Fibroblast of lung (primary cell): Measurements from ENCODE around the gene CHRNA1. TPM values are rescaled to one million over a fixed set of nuclear protein-coding genes. Genes with fewer than 3 reads are reported as not detected.
"Not testable (repeated sequence)": the region's sequence is repeated elsewhere in the genome, so short reads cannot be mapped to it uniquely, and the experiment has no call there.

Source experiments
- DNase-seq, 2 donors: peaks; one replicate each; pipeline versions ENCODE4 v3.0.0 to v3.0.0-alpha.2; 2010; ENCODE audit warnings: low read depth in 2 of 2
- H2AFZ ChIP-seq: 2 replicates; pipeline ENCODE4 v1.5.1; 2012; ENCODE audit warnings: low read length, control low read depth, inconsistent platforms
- H3K27ac ChIP-seq: 2 replicates; pipeline ENCODE4 v1.5.1; 2011; ENCODE audit warnings: low read length, control low read depth; ENCODE audit not compliant: insufficient read depth
- H3K27me3 ChIP-seq: 2 replicates; pipeline ENCODE4 v1.5.1; 2011; ENCODE audit warnings: mild to moderate bottlenecking, low read length; ENCODE audit not compliant: control insufficient read depth, insufficient read depth
- H3K36me3 ChIP-seq: 2 replicates; pipeline ENCODE4 v1.5.1; 2011; ENCODE audit warnings: low read length; ENCODE audit not compliant: control insufficient read depth, insufficient read depth
- H3K4me1 ChIP-seq: 2 replicates; pipeline ENCODE4 v1.5.1; 2011; ENCODE audit warnings: low read length; ENCODE audit not compliant: control insufficient read depth, insufficient read depth; ENCODE audit errors: extremely low read depth
- H3K4me2 ChIP-seq: 2 replicates; pipeline ENCODE4 v1.5.1; 2011; ENCODE audit warnings: low read length, control low read depth; ENCODE audit not compliant: insufficient read depth; ENCODE audit errors: extremely low read depth
- H3K4me3 ChIP-seq, 4 experiments: fragments of 200-600 bp in 1 of 4; sonication (generic) in 1 of 4; replicated peaks in 1 of 4; 2 replicates each; pipeline ENCODE4 v1.5.1; 2011 to 2016; ENCODE audit warnings: low read length in 4 of 4, low read depth in 3 of 4, mild to moderate bottlenecking in 3 of 4, control low read depth in 2 of 4, inconsistent platforms in 1 of 4, mixed read lengths in 1 of 4; ENCODE audit not compliant: insufficient read depth in 1 of 4; ENCODE audit errors: control extremely low read depth in 1 of 4
- H3K79me2 ChIP-seq: 2 replicates; pipeline ENCODE4 v1.5.1; 2012; ENCODE audit warnings: mild to moderate bottlenecking, low read length, inconsistent platforms; ENCODE audit not compliant: control insufficient read depth, insufficient read depth
- H3K9ac ChIP-seq: 2 replicates; pipeline ENCODE4 v1.5.1; 2011; ENCODE audit warnings: mild to moderate bottlenecking, low read length, control low read depth; ENCODE audit not compliant: insufficient read depth
- H3K9me3 ChIP-seq: 2 replicates; pipeline ENCODE4 v1.5.1; 2012; ENCODE audit warnings: low read depth, low read length; ENCODE audit not compliant: control insufficient read depth, insufficient read depth
- H4K20me1 ChIP-seq: 2 replicates; pipeline ENCODE4 v1.5.1; 2011; ENCODE audit warnings: low read length; ENCODE audit not compliant: control insufficient read depth, insufficient read depth; ENCODE audit errors: extremely low read depth
- EZH2 ChIP-seq: IDR thresholded peaks from 2 replicates; pipeline ENCODE4 v1.5.1; 2012; ENCODE audit warnings: low read length, control low read depth, mild to moderate bottlenecking; ENCODE audit errors: missing control alignments
- polyA plus RNA-seq, 2 donors: library from polyadenylated mRNA; depleted of rRNA in 1 of 2; stranded (reverse) in 1 of 2; unstranded in 1 of 2; fragments of >200 nt; gene quantifications; 2 replicates each; pipeline ENCODE4 v1.2.1, GENCODE V29; 2011 to 2012; ENCODE audit warnings: missing spikeins in 1 of 2
- total RNA-seq: library from RNA; depleted of rRNA; stranded (reverse); fragments of >200 nt; gene quantifications from 2 replicates; pipeline ENCODE4 v1.2.1, GENCODE V29; 2014
- TF ChIP-seq, protein P1 (sequence below), 2 donors: IDR thresholded peaks in 1 of 2; conservative IDR thresholded peaks in 1 of 2; 1 replicate in 1 of 2; 2 replicates in 1 of 2; pipeline ENCODE4 v1.5.1; 2011 to 2012; ENCODE audit warnings: low read length in 2 of 2, control low read depth in 1 of 2, inconsistent platforms in 1 of 2, low read depth in 1 of 2, mild to moderate bottlenecking in 1 of 2

Gene CHRNA1
- total and polyA plus RNA-seq, 2 donors (not counting 1 experiment from before 2014, with no cell fraction given): 0.33 to 1.1 TPM

DNA sequence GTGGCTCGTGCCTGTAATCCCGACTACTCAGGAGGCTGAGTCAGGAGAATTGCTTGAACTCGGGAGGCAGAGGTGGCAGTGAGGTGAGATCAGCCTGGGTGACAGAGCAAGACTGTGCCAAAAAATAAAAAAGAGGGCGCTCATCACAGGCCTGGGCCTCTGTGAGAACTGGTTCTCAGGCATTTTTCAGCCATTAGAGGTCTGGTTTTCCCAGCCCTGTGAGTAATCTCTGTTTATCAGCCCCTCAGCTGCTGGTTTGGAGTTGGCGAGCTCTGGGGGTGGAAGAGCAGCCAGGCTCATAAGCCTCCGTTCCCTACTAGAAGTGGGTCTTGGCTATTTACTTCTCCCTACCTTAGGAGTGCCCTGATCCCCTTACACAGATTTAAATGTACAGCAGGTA is 53.1 kb downstream of the CHRNA1 start:
- no peak overlapping the region for H3K9ac ChIP-seq
- H3K27ac ChIP-seq: no peak overlapping the region
- H3K79me2 ChIP-seq: no peaks in the 10 kb centered on the region
- H3K27me3 ChIP-seq: no peaks in the 10 kb centered on the region
- TF ChIP-seq, protein P1, sequence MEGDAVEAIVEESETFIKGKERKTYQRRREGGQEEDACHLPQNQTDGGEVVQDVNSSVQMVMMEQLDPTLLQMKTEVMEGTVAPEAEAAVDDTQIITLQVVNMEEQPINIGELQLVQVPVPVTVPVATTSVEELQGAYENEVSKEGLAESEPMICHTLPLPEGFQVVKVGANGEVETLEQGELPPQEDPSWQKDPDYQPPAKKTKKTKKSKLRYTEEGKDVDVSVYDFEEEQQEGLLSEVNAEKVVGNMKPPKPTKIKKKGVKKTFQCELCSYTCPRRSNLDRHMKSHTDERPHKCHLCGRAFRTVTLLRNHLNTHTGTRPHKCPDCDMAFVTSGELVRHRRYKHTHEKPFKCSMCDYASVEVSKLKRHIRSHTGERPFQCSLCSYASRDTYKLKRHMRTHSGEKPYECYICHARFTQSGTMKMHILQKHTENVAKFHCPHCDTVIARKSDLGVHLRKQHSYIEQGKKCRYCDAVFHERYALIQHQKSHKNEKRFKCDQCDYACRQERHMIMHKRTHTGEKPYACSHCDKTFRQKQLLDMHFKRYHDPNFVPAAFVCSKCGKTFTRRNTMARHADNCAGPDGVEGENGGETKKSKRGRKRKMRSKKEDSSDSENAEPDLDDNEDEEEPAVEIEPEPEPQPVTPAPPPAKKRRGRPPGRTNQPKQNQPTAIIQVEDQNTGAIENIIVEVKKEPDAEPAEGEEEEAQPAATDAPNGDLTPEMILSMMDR (conservative IDR thresholded peaks at IDR 0.05 in 1 of 2, IDR thresholded peaks at IDR 0.05 in 1 of 2; ENCODE audit: low read depth in 1 of 2, low read length in 2 of 2): no peak
- TF ChIP-seq EZH2: no peak
- no peaks in the 10 kb centered on the region for H3K9me3 ChIP-seq
- no peak overlapping the region for H3K4me2 ChIP-seq
- H4K20me1 ChIP-seq: no peaks in the 10 kb centered on the region
- H3K4me3 ChIP-seq: no peak overlapping the region
- peak in 1 of 2 donors; percentile 83 for DNase-seq
- H3K36me3 ChIP-seq: no peaks in the 10 kb centered on the region
- H2AFZ ChIP-seq: no peak overlapping the region
- H3K4me1 ChIP-seq: no peaks in the 10 kb centered on the region

DNA sequence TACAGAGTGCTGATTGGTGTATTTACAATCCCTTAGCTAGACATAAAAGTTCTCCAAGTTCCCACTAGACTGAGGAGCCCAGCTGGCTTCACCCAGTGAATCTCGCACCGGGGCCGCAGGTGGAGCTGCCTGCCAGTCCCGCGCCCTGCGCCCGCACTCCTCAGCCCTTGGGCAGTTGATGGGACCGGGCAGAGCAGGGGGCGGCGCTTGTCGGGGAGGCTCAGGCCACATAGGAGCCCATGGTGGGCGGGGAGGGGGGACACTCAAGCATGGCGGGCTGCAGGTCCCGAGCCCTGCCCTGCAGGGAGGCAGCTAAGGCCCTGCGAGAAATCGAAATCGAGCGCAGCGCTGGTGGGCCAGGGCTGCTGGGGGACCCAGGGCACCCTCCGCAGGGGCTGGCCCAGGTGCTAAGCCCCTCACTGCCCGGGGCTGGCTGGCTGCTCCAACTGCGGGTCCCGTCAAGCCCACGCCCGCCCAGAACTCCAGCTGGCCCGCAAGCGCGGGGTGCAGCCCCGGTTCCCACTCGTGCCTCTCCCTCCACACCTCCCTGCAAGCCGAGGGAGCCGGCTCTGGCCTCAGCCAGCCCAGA is 54.8 kb downstream of the CHRNA1 start:
- H3K79me2 ChIP-seq, H3K27ac ChIP-seq, H3K36me3 ChIP-seq, H4K20me1 ChIP-seq, H3K4me3 ChIP-seq, H3K27me3 ChIP-seq, DNase-seq, H2AFZ ChIP-seq, H3K9me3 ChIP-seq, H3K4me1 ChIP-seq, H3K9ac ChIP-seq, H3K4me2 ChIP-seq: not testable (repeated sequence)

DNA sequence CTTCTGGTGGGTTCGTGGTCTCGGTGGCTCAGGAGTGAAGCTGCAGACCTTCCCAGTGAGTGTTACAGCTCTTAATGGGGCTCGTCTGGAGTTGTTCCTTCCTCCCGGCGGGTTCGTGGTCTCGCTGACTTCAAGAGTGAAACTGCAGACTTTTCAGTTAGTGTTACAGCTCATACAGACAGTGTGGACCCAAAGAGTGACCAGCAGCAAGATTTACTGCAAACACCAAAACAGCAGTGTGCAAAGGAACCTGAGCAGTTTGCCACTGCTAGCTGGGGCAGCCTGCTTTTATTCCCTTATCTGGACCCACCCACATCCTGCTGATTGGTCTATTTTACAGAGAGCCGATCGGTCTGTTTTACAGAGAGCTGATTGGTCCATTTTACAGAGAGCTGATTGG is 55.6 kb downstream of the CHRNA1 start:
- Histone ChIP-seq H3K4me1 (no peaks in the 10 kb centered on the region), H3K4me3 (no peak overlapping the region), H3K79me2 (no peaks in the 10 kb centered on the region), H3K36me3 (no peaks in the 10 kb centered on the region), H3K9ac (no peak overlapping the region), H4K20me1 (no peaks in the 10 kb centered on the region), H2AFZ (no peak overlapping the region), H3K27ac (no peak overlapping the region), H3K27me3 (peaks cover 4% of the 10 kb centered on the region), H3K4me2 (no peak overlapping the region), H3K9me3 (no peaks in the 10 kb centered on the region)
- no peak for DNase-seq
- TF ChIP-seq EZH2: no peak
- TF ChIP-seq, protein P1 (conservative IDR thresholded peaks at IDR 0.05 in 1 of 2, IDR thresholded peaks at IDR 0.05 in 1 of 2; ENCODE audit: low read depth in 1 of 2, low read length in 2 of 2): no peak
